OCI-LY7 (cell line): ENCODE measurements around the gene NUP58. TPM values are rescaled to one million over a fixed set of nuclear protein-coding genes. Genes with fewer than 3 reads are reported as not detected.

Source experiments
- BruUV-seq: library from RNA; stranded (reverse); fragments of 400-500 nt; replicated peaks from 2 replicates; lab custom pipeline; 2021; lab: Mats Ljungman, UMichigan
- CTCF ChIA-PET: fragments of 300-600 bp; sonication (Branson Sonifier 250); formaldehyde crosslinking; loops from one replicate; lab custom pipeline; 2022; ENCODE audit warnings: antibody characterized with exemption; ENCODE audit not compliant: unreplicated experiment; lab: Charles Lee
- POLR2A ChIA-PET: fragments of 300-600 bp; sonication (Branson Sonifier 250); formaldehyde crosslinking; loops from one replicate; lab custom pipeline; 2022; ENCODE audit warnings: antibody characterized with exemption; lab: Charles Lee
- DNase-seq: peaks from one replicate; pipeline ENCODE4 v3.0.0-alpha.2; 2015; ENCODE audit warnings: low spot score
- H2AFZ ChIP-seq: fragments of 200-600 bp; sonication (generic), shearing (Covaris generic); 2 replicates; pipeline ENCODE4 v1.6.1; 2014; ENCODE audit warnings: mild to moderate bottlenecking, antibody characterized with exemption, low read length, moderate library complexity
- H3K27ac ChIP-seq: fragments of 200-600 bp; sonication (generic); 2 replicates; pipeline ENCODE4 v1.5.1; 2014; ENCODE audit warnings: mixed run types, low read depth, mild to moderate bottlenecking, moderate library complexity, low read length, inconsistent platforms; ENCODE audit not compliant: poor library complexity, severe bottlenecking
- H3K36me3 ChIP-seq: fragments of 200-600 bp; sonication (generic); 2 replicates; pipeline ENCODE4 v1.6.1; 2014; ENCODE audit warnings: mild to moderate bottlenecking, antibody characterized with exemption, low read length, moderate library complexity, mixed read lengths; ENCODE audit not compliant: insufficient read depth
- H3K4me1 ChIP-seq: fragments of 200-600 bp; sonication (generic); 2 replicates; pipeline ENCODE4 v1.5.1; 2014; ENCODE audit warnings: mild to moderate bottlenecking, low read length; ENCODE audit not compliant: insufficient read depth, poor library complexity, severe bottlenecking
- H3K4me2 ChIP-seq: fragments of 200-600 bp; sonication (generic); 2 replicates; pipeline ENCODE4 v1.6.1; 2014; ENCODE audit warnings: mild to moderate bottlenecking, low read length
- H3K4me3 ChIP-seq: fragments of 200-600 bp; sonication (generic); 2 replicates; pipeline ENCODE4 v1.5.1; 2014; ENCODE audit warnings: mild to moderate bottlenecking, low read depth, low read length; ENCODE audit not compliant: poor library complexity, severe bottlenecking
- H3K79me2 ChIP-seq: fragments of 200-600 bp; sonication (generic); 2 replicates; pipeline ENCODE4 v1.6.1; 2016; ENCODE audit warnings: low read depth, mild to moderate bottlenecking, low read length, moderate library complexity, mixed read lengths; ENCODE audit not compliant: insufficient read depth
- H3K9me2 ChIP-seq: fragments of 200-600 bp; sonication (generic); 2 replicates; pipeline ENCODE4 v1.6.1; 2016; ENCODE audit warnings: mild to moderate bottlenecking, low read length, mixed read lengths; ENCODE audit not compliant: insufficient read depth
- H3K9me3 ChIP-seq: fragments of 200-600 bp; sonication (generic); 2 replicates; pipeline ENCODE4 v1.6.1; 2014; ENCODE audit warnings: mild to moderate bottlenecking, mixed run types, low read length, mixed read lengths
- H4K20me1 ChIP-seq: fragments of 200-600 bp; sonication (generic); 2 replicates; pipeline ENCODE4 v1.6.1; 2014; ENCODE audit warnings: mild to moderate bottlenecking, antibody characterized with exemption, low read length, moderate library complexity, mixed read lengths; ENCODE audit not compliant: insufficient read depth
- CTCF ChIP-seq: fragments of 200-600 bp; sonication (generic); conservative IDR thresholded peaks from 2 replicates; pipeline ENCODE4 v1.5.1; 2014; ENCODE audit warnings: mild to moderate bottlenecking, antibody characterized with exemption, low read length, moderate library complexity, mixed read lengths
- EZH2phosphoT487 ChIP-seq: fragments of 200-600 bp; sonication (generic); IDR thresholded peaks from 2 replicates; pipeline ENCODE4 v1.6.1; 2018; ENCODE audit warnings: low read depth, borderline replicate concordance, mild to moderate bottlenecking, mixed run types, antibody characterized with exemption, low read length, moderate library complexity, mixed read lengths
- intact Hi-C: fragments of 100-400 bp; cut with micrococcal nuclease; formaldehyde crosslinking; loops from one replicate; pipeline ENCODE4 v1.10.0; 2022; ENCODE audit not compliant: unreplicated experiment
- total RNA-seq, 2 experiments: library from RNA; depleted of rRNA in 1 of 2; stranded (reverse); fragments of >200 nt in 1 of 2; shearing (Covaris generic) in 1 of 2; gene quantifications; 2 replicates each; pipeline ENCODE4 v1.2.3, GENCODE V29; 2014 to 2022

NUP58 gene
- total RNA-seq, 2 experiments from 2014 or later, result 82.7 to 127 TPM

GRCh38 chr13:25276748-25277147, 24.7 kb upstream of the NUP58 start:
- Histone ChIP-seq H3K79me2 (peaks cover 46% of the 10 kb centered on the region; the same call in 1 of the 2 replicates), H3K9me2 (no peaks in the 10 kb centered on the region), H3K4me1 (peaks cover 14% of the 10 kb centered on the region), H4K20me1 (no peaks in the 10 kb centered on the region; the same call in 1 of the 2 replicates), H3K9me3 (no peaks in the 10 kb centered on the region), H2AFZ (no peak overlapping the region), H3K4me3 (no peak overlapping the region), H3K4me2 (no peak overlapping the region), H3K27ac (no peak overlapping the region), H3K36me3 (peaks cover 35% of the 10 kb centered on the region)
- ChIA-PET CTCF (no interaction called here), POLR2A (interaction anchor here (0.5 to 0.9 kb wide), 2 partner anchors 66 to 268 kb away, joined by 3 read pairs; no protein-coding TSS in a partner anchor)
- intact Hi-C loops, result no loop called here
- no TSS peak for BruUV-seq
- TF ChIP-seq CTCF (no peak), EZH2phosphoT487 (no peak)
- DNase-seq, result no peak

- no TSS peak for BruUV-seq
- no peak overlapping the region for H3K27ac ChIP-seq
- H4K20me1 ChIP-seq, result no peaks in the 10 kb centered on the region; the same call in 1 of the 2 replicates
- no peak overlapping the region for H2AFZ ChIP-seq
- H3K36me3 ChIP-seq, result peaks cover 27% of the 10 kb centered on the region
- H3K79me2 ChIP-seq, result peaks cover 72% of the 10 kb centered on the region
- H3K9me2 ChIP-seq, result no peaks in the 10 kb centered on the region
- no peak overlapping the region for H3K4me3 ChIP-seq
- ChIA-PET POLR2A (no interaction called here), CTCF (no interaction called here)
- peaks cover 23% of the 10 kb centered on the region for H3K4me1 ChIP-seq
- no peak for TF ChIP-seq CTCF
- no peak for TF ChIP-seq EZH2phosphoT487
- no peak for DNase-seq
- no peak overlapping the region for H3K4me2 ChIP-seq
- intact Hi-C loops, result loop anchor here (10.0 kb wide), 1 partner anchor 1894 kb away; the partner anchor contains the start of gene USP12
- H3K9me3 ChIP-seq, result no peaks in the 10 kb centered on the region
These were observed 21.0 kb upstream of the NUP58 start for GRCh38 chr13:25280396-25280795.

GRCh38 chr13:25281193-25281934, 20.1 kb upstream of the NUP58 start:
- intact Hi-C loops, result loop anchor here (10.0 kb wide), 1 partner anchor 1893 kb away; the partner anchor contains the start of gene USP12
- Histone ChIP-seq H3K27ac (peak overlapping the region; percentile 5), H3K36me3 (peaks cover 27% of the 10 kb centered on the region), H3K4me3 (no peak overlapping the region), H3K9me3 (no peaks in the 10 kb centered on the region), H3K4me1 (peaks cover 29% of the 10 kb centered on the region), H3K79me2 (peaks cover 77% of the 10 kb centered on the region), H3K4me2 (peak overlapping the region; percentile 13; the same call in 1 of the 2 replicates), H4K20me1 (peaks cover 7% of the 10 kb centered on the region), H2AFZ (no peak overlapping the region), H3K9me2 (no peaks in the 10 kb centered on the region)
- ChIA-PET CTCF (no interaction called here), POLR2A (interaction anchor here (0.6 kb wide), 1 partner anchor 37 kb away, joined by 4 read pairs; no protein-coding TSS in a partner anchor)
- peak; percentile 24 for DNase-seq
- TF ChIP-seq EZH2phosphoT487 (no peak), CTCF (no peak)
- no TSS peak for BruUV-seq
